Measurements from ENCODE around the gene CAPN14.

DNA sequence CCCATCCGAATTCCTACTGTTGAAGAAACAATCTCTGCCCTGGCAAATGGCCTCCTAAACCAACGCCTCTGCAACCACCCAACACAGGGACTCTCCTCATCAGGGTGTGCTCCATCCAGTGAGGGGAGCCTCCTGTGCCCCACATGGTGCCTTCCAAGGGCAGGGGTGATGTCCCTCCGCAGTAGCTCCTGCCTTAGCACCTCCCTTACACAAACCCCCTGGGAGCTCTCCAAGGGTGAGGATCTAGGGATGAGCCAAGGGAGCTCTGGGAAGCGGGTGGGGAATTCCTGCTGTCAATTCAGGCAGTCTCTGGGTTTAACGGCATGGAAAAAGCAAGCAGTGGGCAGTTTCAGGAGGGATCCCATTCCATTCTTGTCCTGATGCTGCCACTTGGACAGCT is 82.8 kb downstream of the CAPN14 start:
- TF ChIP-seq POLR2A (IDR thresholded peaks at IDR 0.05; ENCODE audit: low read depth, low read length), result no peak
- TF ChIP-seq POLR2AphosphoS5 (IDR thresholded peaks at IDR 0.05; ENCODE audit: low read depth, low read length), result no peak
- no peak for TF ChIP-seq TAF1 (IDR thresholded peaks at IDR 0.05; ENCODE audit: low read depth, low read length)
- no peak for TF ChIP-seq POU2F2 (IDR thresholded peaks at IDR 0.05; ENCODE audit: low read depth, low read length)
- TF ChIP-seq SPI1 (IDR thresholded peaks at IDR 0.05; ENCODE audit: low read depth, low read length), result no peak

Measured in GM12891 (cell line).